SK-N-SH (cell line): ENCODE results near the gene TICRR.

ENCODE experiments used
- USF2 ChIP-seq: fragments of 150-350 bp; IDR thresholded peaks from 2 replicates; pipeline ENCODE4 v1.6.1; 2017; ENCODE audit warnings: antibody characterized with exemption, low read length, low read depth, borderline replicate concordance
- TF ChIP-seq, protein P1 (sequence below): fragments of 200-600 bp; sonication (generic); IDR thresholded peaks from 2 replicates; pipeline ENCODE4 v1.6.1; 2017; ENCODE audit warnings: antibody characterized with exemption, mild to moderate bottlenecking, moderate library complexity

DNA sequence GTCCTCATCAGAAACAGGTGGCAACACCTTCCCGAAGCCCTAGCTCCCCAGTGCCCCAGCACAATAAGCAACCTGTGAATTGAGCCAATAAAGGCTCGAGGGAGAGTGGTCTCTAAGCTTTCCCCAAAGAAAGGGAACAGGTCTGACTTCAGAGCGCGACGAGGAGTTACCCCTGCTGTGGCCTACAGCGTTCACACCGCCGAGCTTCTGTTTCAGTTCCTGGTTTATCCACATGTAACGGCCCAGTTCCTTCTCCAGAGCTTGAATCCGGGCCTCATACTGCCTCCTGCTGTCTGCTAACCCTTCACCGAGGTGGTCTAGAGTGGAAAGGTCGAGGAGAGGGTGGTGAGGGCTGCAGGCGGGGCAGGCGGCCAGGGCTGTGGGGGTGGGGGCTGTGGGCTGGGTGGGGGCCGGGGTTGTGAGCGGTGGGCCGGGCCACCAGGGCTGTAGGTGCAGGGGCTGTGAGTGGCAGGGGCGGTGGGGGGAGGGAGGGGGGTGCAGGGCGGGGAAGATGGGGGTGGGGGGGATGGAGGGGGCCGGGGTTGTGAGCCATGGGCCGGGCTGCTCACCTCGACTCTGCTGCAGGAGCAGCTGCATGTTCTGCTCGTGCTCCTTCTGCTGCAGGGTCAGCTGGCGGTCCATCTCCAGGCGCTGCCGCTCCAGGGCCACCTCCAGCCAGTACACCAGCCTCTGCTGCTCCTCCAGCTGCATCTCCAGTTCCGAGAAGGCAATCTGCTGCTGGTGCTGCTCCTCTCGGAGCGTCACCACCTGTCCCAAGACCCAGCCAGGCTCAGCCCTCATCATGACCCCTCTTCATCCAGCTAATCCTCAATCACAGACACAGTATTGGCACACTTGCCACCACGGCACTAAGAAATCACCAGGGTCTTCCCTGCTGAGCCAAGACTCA is 53.8 kb downstream of the TICRR start:
- TF ChIP-seq, protein P1, sequence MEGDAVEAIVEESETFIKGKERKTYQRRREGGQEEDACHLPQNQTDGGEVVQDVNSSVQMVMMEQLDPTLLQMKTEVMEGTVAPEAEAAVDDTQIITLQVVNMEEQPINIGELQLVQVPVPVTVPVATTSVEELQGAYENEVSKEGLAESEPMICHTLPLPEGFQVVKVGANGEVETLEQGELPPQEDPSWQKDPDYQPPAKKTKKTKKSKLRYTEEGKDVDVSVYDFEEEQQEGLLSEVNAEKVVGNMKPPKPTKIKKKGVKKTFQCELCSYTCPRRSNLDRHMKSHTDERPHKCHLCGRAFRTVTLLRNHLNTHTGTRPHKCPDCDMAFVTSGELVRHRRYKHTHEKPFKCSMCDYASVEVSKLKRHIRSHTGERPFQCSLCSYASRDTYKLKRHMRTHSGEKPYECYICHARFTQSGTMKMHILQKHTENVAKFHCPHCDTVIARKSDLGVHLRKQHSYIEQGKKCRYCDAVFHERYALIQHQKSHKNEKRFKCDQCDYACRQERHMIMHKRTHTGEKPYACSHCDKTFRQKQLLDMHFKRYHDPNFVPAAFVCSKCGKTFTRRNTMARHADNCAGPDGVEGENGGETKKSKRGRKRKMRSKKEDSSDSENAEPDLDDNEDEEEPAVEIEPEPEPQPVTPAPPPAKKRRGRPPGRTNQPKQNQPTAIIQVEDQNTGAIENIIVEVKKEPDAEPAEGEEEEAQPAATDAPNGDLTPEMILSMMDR = no peak
- no peak for TF ChIP-seq USF2
